K562 (cell line): Measurements from ENCODE around the gene ZNF474.

Experiments
- CHD2 ChIP-seq: IDR thresholded peaks from 2 replicates; pipeline ENCODE4 v1.6.1; 2011; ENCODE audit warnings: low read depth, low read length
- EZH2 ChIP-seq: IDR thresholded peaks from 2 replicates; pipeline ENCODE4 v1.6.1; 2012; ENCODE audit warnings: low read depth, mild to moderate bottlenecking, inconsistent platforms, low read length, borderline replicate concordance
- NR3C1 ChIP-seq: sonication (generic); formaldehyde crosslinking; IDR thresholded peaks from 2 replicates; pipeline ENCODE4 v1.8.1; 2022; ENCODE audit warnings: missing genetic modification reagents

- TF ChIP-seq EZH2 = no peak
- TF ChIP-seq CHD2 = no peak
- no peak for TF ChIP-seq NR3C1 (CRISPR knock-in tag)
Measured at GRCh38 chr5:122138356-122138755, 9.0 kb downstream of the ZNF474 start.
